ENCODE results near the gene XPNPEP1. TPM values are rescaled to one million over a fixed set of nuclear protein-coding genes. Genes with fewer than 3 reads are reported as not detected.

Gene XPNPEP1
- total RNA-seq, 4 donors from 2014 or later, result 52.8 to 101 (median 77.6) TPM

DNA sequence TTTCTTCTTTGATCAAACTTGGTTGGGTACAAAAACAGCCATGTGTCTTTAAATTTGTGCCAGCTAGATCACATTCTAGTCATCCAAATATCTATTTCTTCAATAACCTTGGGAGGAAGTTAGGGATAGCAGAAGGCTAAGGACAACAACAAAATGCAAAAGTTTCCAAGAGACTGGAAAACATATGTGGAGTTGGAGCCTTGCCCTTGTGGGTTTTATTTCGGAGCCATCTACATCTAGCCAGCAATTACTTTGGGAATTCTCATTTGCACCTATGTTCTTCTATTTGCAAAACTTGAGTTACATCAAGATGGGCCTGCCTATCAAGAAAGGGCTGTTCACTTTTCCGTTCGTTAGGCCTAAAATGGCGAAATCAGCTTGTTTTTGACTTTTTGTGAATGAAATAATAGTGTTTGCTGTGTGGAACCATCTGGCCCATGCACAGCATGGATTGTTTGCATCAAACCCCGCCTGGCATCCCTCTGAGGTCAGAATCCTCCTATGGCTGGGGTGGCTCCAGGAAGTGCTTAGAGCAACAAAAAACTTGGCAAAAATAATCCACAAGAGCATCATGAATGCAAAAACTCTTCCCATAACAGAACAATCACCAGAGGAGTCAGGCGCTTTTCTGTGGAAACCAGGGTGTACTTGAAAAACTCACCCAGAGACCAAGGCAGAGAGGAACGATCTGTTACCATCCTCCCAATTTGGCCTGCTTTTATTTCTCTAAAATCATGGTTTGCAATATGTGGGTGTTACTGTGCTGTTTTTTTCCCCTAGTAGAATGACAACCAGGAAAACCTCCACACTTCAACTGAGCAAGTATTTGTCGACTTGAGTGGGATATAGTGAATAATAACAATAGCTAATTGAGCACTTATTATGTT is 36.2 kb upstream of the XPNPEP1 start:
- TF ChIP-seq, protein P1, sequence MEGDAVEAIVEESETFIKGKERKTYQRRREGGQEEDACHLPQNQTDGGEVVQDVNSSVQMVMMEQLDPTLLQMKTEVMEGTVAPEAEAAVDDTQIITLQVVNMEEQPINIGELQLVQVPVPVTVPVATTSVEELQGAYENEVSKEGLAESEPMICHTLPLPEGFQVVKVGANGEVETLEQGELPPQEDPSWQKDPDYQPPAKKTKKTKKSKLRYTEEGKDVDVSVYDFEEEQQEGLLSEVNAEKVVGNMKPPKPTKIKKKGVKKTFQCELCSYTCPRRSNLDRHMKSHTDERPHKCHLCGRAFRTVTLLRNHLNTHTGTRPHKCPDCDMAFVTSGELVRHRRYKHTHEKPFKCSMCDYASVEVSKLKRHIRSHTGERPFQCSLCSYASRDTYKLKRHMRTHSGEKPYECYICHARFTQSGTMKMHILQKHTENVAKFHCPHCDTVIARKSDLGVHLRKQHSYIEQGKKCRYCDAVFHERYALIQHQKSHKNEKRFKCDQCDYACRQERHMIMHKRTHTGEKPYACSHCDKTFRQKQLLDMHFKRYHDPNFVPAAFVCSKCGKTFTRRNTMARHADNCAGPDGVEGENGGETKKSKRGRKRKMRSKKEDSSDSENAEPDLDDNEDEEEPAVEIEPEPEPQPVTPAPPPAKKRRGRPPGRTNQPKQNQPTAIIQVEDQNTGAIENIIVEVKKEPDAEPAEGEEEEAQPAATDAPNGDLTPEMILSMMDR (IDR thresholded peaks at IDR 0.05), result no peak
- ATAC-seq (ENCODE audit: low FRiP score), result no peak
- DNase-seq (ENCODE audit: low spot score), result no peak

DNA sequence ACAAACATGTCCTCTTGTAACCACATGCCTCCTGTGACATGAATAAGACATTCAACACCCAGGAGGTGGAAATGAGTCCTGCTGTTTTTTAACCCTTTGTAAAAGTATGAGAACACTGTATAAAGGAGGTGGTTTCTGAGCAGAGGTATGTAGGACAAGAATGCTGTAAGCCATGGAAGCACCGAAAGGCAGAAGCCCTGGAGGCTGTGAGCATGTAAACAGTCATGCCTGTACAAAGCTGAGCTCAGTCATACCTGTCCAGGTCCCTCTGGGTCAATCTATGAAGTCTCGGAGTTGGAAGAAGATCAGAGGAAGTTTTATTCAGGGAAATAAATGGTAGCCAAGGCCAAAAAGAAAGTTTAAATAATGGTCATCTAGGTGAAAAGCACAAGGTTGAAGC is 34.7 kb upstream of the XPNPEP1 start:
- no peak for DNase-seq (ENCODE audit: low spot score)
- ATAC-seq (ENCODE audit: low FRiP score), result no peak

DNA sequence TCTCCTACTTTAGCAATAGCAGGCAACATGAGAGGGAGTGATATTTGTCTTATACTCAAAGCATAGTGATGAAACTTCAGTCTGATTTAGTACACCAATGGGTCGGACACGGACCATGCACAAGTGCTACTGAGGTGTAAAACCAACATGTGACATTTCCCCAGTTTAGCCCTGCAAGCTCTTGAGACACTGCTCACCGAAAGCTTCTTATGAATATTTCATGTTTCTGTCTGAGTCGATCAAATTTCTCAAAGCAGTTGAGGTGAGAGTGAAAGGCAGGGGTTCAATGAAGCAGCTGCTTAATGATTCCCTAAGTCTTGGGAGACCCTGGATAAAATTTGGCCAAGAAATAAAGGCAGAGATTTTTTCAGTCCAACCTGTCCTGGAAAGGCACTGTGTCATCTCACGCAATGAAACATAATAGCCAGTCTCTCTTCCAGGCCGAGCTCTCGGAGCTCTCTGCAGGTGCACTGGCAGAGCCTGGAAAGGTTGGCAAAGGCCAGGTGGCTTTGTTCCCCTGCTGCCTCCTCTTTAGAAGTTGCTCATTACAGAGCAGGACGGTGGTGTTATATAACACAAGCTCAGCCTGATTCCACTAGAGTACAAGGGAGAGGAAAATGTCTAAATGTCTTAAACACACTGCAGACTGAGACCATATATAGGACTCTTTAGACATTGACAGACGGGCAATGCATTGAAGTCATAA is 33.9 kb upstream of the XPNPEP1 start:
- no peak for ATAC-seq (ENCODE audit: low FRiP score)
- DNase-seq (ENCODE audit: low spot score), result no peak
- TF ChIP-seq, protein P1 (IDR thresholded peaks at IDR 0.05), result no peak

More for the DNA sequence above, 34.7 kb upstream of the XPNPEP1 start:
- TF ChIP-seq, protein P1 (IDR thresholded peaks at IDR 0.05), result no peak

DNA sequence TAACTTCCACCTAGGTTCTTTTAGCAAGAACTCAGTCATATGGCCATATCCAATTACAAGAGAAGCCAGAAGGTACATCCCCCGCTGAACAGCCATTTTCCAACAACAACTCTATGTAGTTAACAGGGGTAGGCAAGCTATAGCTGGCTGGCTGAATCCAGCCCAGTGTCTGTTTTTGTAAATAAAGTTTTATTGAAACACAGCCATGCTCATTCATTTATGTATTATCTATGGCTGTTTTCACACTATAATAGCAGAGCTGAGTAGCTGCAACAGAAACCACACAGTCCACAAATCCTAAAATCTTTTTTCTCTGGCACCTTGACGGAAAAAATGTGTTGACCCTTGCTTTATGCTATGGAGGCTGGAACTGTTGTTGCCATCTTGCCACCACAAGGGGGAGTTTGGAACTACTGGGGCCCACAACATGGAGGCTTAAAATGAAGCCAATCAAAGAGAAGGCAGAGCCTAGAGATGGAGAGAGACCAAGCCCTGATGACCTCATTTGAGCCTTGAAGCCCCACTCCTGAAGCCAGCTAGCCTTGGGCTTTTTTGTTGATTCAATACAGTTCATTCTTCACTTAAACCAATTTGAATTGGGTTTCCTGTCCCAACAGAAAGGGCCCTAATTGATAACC is 33.3 kb upstream of the XPNPEP1 start:
- TF ChIP-seq, protein P1 (IDR thresholded peaks at IDR 0.05), result no peak
- no peak for DNase-seq (ENCODE audit: low spot score)
- no peak for ATAC-seq (ENCODE audit: low FRiP score)

DNA sequence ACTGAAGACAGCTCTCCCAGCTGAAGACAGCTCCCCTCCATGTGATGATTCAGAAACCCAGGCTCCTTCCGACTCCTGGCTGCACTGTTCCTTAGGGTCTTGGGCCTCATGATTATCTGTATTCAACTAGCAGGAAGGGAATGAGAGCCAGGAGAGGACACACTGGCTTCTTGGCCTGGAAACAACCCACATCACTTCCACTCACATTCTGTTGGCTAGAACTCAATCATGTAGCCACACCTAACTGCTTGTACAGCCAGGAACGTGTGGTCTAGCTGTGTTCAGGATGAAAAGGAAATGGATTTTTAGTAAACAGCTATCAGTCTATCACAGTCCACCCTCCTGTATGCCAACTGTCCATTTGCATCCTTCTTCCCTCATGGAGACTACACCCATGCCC is 30.5 kb upstream of the XPNPEP1 start:
- DNase-seq (ENCODE audit: low spot score) (no peak), ATAC-seq (ENCODE audit: low FRiP score) (no peak)
- TF ChIP-seq, protein P1 (IDR thresholded peaks at IDR 0.05), result no peak

DNA sequence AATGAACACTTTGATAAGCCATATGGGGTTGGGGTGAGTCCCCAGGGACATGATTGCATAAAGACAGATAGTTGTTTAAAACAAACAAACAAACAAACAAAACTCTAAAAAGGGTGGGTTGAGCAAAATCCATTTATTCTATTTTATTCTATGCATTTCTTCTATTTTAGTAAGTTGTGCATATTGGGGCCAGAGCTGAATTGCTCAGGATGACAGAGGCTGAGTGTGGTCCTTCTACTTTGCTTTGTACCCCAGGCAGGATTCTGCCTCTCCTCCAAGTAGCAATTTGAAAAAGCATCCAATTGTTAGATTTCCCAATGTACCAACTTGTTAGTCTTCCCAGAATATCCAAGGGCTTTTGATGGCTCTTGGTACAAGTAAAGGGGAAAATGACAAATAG is 29.2 kb upstream of the XPNPEP1 start:
- DNase-seq (ENCODE audit: low spot score) (no peak), ATAC-seq (ENCODE audit: low FRiP score) (no peak)
- TF ChIP-seq, protein P1 (IDR thresholded peaks at IDR 0.05), result no peak
